Measurements from ENCODE around the gene CCDC134.
"Not testable (repeated sequence)": the region's sequence is repeated elsewhere in the genome, so short reads cannot be mapped to it uniquely, and the experiment has no call there.

CCDC134 gene

DNA sequence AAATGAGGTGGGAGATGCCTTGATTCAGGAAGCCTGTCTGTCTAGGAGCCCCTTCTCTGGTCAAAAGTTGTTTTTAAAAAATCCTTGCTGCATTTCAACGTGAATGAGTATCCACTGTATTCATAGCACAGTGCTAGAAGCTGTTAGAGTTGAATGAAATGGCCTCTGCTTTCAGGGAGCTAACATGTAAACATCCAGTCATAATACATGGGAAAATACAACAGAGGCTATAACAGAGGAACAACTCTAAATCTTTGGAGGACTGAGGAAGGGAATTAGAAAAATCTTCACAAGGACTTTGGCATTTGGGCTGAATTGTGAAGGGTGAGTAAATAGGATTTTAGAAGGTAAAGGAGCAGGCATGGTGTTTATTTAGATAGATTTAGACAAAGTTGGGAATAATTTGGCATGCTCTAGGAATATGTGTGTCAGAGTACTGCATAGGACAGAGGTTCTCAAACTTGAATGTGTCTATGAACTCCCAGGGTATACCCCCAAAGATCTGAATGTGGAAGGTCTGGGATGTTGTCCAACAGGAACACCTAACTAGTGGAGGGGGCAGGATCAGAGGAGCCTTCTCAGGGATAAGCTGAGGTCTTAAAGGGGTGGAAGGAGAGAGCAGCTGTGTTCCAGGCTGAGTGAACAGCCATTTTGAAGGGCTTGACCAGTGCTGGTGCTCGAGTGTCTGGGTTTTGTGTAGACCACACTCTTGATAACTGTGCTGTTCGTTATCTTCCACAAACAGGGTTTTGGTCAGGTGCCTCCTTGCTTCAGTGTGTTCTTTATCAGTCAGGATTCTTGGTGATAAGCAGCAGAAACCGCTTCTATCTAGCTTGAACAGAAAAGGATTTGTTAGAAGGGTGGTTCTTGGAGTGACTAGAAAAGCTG, 45.1 kb downstream of the CCDC134 start:
- no peak for DNase-seq

DNA sequence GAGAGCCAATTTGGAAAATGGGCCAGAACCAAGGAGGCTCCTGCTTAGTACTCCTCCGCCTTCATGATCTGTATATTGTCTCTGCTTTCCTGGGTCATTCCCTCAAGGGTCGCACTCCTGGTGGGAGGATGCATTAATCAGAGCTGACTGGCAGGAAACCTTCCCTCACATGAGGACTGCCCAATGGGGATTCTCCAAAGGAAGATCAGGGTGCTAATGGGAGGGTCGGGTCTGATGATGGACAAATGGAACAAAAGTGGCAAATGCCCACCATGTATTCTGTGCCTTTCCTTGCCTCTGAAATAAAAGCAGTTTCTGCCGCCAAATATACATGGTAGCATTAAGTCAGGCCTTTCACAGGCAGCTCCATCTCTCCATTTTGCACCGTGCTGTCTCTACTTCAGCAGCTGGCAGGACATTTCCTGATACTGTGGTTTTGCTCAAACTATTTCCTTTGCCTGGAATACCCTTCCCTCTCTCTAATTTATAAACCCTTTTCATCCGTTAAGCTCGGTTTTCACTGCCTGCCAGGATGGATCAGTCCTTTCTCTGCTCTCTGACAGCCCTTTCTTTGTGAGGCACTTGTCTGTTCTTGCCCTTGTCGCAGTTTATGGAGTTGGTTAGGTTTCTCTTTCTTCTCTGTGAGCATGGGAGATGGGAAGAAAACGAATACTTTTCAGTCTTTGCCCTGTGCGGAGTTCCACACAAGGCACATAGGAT, 45.9 kb downstream of the CCDC134 start:
- peak; percentile 35 to 51 (median 43) for DNase-seq

DNA sequence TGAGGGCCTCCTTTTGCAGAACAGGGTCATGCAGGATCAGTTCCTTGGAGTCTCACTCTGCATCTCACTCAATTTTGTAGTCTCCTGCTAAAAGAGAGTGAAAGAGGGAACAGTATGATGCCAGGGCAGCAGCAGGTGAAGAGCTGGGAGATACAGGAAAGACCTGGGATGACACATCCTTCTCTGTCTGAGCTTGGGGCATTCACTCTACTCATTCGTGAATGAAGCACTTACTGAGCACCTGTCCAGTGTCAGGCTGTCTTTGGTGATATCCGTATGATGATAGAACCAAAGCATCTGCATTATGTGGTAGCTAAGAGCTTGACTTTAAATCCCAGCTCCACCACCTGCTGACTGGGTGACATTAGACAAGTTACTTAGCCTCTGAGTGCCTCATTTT, 46.8 kb downstream of the CCDC134 start:
- DNase-seq = no peak

DNA sequence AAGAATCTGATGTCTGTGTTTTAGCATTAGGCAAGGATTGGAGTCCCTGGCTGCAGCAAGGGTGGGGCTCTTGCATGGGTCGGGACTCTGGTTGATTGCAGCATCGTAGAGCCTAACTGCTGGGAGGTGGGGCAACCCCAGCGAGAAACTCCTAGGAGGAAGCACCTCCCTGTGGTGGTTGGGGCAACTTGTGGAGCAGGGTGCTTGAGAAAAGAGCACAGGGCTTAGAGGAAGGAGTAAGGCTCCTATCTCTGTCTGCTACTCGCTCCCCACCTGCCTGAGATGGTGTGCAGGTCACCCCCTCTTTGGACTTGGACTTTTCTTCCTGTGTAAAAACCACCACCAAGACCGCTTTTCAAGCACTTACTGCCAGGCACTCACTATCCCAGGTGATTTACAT, 48.0 kb downstream of the CCDC134 start:
- DNase-seq = peak; percentile 89 to 92 (median 92)

DNA sequence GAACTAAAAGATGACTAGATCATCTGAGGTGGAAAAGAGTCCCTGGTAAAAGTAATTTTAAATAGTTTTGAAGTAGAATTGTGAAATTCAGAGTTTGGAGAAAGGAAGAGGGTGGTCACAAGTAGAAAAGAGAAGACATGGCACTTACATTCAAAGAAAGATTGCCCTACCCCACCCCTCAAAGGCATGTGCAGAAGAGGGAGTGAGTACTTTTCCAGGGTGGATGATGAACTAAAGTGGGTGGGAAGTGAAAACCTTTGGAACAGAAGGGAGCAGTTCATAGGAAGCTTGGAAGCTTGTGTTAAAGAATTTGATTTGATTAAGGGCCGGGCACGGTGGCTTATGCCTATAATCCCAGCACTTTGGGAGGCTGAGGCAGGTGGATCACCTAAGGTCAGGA, 56.0 kb downstream of the CCDC134 start:
- DNase-seq = no peak

DNA sequence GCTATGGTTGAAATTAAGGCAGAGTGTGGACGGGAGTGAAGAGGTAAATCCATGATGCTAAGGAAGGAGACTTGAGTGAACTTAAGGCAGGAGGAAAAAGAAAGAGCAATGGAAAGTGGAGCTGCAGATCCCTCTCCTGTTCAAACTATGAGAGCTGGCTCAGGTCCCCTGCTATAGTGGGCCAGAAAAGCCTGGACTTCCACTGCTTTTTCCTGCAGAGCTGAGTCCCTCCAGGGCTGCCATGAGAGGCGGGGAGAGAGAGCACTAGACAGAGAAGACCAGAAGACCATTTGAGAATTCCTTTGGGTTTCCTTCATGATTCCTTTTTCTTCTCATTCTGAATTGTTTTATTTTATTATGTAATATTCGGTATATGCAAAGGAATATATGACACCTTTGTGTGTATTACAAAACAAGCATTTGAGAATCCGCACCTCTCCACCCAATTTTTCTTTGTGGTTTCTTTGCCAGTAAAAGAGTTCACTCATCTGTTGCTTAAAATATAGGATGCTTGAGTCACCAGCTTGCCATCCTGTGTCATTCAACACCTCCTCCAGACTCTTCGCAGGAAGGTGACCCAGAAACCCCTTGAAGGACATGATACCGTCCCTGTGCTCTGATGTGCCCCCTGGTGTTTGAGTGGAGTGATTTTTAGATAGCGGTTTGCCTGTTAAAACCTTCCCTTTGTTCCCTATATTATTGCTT, 56.8 kb downstream of the CCDC134 start:
- DNase-seq = peak; percentile 71 to 80 (median 79)

DNA sequence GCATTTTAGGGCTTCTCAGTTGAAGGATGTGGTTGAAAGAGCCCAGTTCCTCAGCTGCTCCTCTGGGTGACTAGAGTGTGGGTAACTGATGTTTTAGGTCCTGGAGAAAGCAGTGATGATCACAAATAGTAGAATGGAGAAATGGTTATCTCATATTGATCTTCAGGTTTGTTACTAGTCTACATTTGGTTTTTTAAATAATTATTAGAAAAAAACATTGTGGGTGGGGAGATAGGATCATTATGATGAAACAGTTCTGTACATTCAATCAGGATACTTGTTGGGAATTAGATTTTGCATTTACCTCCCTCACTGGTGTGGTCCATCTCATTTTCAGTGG, 57.4 kb downstream of the CCDC134 start:
- DNase-seq = no peak

DNA sequence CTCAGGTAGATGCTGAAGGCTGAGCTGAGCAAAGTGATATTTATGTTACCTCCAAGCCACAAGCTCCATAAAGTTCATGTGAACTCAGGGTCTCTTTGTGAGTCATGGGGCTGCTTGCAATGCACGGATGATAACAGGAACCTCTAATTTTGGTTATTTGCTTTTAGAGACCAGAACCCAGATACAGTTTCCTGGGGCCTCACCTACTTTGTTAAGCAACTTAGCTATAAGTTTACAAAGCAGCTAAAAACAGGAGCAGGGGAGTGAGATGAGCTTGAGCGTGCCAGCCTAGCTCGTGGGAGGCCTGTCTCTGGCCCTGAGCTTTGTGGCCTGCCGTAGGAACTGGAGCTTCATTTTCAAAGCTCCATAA, 61.7 kb downstream of the CCDC134 start:
- DNase-seq = peak in 2 of 3 donors; percentile 15 to 18

DNA sequence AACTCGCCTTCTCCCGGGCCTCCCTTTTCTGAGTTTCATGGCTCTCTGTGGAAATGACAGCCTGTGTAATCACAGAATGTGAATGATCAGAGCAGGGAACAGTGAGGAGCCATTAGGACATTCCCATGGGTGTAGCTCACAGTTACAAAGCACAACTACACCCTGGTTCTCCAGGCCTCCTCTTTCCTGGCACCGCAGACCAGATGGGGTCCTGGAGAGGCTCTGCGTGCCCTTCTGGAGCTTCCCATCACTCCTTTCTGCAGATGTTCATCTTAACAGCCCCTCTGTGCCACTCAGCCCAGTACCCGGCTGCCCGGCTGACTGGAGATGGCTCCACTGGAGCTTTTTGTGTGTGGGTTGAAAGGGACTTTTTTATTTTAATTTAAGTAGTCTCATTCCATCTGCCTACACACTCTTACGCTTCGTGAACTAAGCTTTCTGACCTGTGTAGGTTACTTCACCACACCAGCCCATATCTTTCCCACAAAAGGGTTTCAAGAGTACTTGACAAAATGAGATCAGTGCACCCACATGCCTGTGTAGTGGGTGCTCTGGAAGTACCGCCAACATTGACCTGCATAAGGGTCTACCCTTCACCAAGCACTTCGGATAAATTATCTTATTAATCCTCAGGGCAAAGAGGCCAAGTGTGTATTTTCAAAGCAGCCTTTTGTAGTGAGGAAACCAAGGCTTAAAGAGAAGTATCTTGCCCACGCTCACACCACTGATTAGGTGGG, 62.2 kb downstream of the CCDC134 start:
- peak; percentile 61 to 69 (median 67) for DNase-seq

DNA sequence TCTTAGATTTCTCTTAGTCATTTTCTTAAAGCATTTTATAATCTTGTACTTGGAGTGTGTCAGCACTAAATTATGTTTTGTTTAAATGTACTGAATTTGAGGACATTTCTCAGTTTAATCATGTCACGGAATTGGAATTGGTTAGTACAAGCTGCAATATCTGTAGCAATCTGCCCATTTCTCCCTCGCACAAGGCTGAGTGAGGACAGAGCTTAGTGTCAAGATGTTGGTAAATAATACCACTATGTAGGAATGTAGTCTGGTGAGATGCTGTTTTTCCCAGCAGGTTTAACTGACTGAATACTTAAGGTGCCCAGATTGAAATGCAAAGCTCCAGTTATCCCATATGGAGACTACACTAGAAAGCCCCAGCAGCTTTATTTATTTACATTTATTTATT, 63.0 kb downstream of the CCDC134 start:
- DNase-seq = no peak

DNA sequence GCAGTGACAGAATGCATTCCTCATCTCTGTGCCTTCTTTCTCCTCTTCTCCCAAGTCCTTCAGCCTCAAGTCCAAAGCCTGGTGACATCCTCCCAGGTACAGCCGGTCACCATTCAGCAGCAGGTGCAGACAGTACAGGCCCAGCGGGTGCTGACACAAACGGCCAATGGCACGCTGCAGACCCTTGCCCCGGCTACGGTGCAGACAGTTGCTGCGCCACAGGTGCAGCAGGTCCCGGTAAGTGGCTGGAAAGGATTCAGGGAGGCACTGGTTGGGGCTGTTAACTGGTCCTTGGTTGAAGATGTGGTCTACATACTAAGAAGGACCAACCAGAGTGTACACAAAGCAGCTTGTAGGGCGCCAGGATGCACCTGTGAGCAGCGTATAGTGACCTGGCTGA, 68.1 kb downstream of the CCDC134 start:
- no peak for DNase-seq

DNA sequence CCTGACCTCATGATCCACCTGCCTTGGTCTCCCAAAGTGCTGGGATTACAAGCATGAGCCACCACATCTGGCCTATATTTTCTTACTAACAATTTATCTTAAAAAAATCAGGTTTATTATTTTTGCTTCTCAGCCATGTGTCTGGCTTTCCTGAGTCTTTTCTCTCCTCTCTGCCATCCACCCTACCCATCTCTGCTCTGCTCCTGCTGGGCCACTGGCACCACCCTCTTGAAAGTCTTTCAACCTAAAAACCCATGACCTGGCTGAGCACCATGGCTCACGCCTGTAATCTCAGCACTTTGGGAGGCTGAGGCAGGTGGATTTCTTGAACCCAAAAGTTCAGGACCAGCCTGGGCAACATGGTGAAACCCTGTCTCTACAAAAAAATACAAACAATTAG, 69.6 kb downstream of the CCDC134 start:
- not testable (repeated sequence) for DNase-seq

DNA sequence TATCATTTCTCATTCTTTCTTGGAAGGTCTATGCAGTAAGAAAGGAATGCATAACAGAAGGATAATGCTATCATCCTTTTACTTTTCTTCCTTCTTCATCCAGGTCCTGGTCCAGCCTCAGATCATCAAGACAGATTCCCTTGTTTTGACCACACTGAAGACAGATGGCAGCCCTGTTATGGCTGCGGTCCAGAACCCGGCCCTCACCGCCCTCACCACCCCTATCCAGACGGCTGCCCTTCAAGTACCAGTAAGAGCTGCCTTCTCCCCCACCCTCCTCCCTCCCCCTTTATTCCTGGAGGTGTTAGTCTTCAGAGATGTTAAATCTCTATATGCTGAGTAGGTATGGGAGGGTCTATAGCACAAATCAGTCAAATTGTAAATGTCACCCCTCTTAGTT, 70.3 kb downstream of the CCDC134 start:
- DNase-seq = no peak

DNA sequence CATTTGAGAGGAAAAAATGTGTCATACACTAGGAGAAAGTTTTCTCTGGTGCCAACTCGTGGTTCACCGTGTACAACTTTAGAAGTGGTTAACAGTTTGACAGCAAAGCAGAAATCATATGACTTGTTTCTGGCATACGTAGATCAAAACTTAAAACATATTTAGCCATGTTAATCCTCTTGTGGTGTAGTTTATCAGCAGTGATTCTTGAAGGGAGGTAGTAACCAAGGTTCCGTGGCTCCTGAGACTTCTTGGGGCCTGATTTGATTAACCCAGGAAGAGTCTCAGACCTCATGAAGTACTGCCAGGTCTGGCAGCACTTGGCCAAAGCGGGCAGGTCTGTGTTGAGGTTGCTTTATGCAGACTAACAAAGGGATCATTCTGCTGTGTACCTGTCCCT, 72.9 kb downstream of the CCDC134 start:
- DNase-seq = no peak

DNA sequence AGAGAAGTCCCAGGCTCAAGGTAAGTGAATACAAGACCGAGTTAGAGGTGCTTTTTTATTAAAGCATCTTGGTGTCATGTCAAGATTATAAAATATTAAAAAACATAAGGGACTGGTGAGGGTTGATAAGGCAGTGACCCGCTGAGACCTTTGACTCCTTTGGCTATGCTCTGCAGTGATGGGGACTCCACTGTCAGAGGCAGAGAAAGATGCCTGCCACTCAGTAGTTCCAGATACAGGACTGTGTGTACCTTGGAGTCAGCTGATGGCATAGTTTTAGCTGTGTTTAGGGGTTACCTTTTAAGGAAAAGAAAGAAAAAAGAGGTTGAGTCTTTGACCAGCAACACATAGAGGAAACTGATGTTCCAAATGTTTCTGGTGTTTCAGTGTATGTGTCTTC, 73.6 kb downstream of the CCDC134 start:
- DNase-seq = no peak

DNA sequence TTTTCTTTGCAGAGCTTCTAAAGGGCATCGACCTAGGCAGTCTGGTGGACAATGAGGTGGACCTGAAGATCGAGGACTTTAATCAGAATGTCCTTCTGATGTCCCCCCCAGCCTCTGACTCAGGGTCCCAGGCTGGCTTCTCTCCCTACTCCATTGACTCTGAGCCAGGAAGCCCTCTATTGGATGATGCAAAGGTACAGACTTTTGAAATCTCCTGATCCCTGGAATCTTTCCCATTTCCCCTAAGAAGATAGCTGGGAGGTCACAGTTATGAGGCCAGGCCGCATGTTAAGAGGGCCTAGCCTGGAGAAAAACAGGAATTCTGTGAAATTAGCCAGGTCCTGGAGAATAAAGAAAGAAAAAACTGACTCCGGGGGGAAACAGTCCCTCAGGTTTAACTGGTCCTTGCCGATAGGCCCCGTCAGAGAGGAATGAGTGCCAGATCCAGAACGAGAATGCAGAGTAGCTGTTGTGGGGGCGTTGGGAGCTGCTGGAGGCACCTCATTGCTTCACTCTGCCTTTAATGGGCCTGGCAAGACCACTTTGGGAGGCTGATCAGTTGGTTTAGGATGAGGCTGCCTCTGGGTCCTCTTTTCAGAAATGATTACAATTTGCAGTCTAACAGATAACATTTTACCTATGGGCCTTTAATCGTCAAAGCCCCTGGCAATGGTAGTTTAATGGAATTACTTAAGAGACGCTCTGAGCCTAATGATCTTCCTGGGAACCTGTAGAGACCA, 75.2 kb downstream of the CCDC134 start:
- DNase-seq = no peak
